Measurements from ENCODE around the gene MEGF11.

GRCh38 chr15:65862682-65863081, 390.9 kb downstream of the MEGF11 start:
- TF ChIP-seq SUZ12 (IDR thresholded peaks at IDR 0.05; ENCODE audit: extremely low read depth, insufficient read depth, insufficient read length) (no peak), YY1 (IDR thresholded peaks at IDR 0.05; ENCODE audit: insufficient read depth, insufficient read length) (no peak), ZNF274 (IDR thresholded peaks at IDR 0.05; ENCODE audit: low read depth, low read length) (no peak)
